Heart left ventricle (tissue), 16 donors: ENCODE results near the gene CLTB. TPM values are rescaled to one million over a fixed set of nuclear protein-coding genes. Genes with fewer than 3 reads are reported as not detected.
"Not testable (repeated sequence)": the region's sequence is repeated elsewhere in the genome, so short reads cannot be mapped to it uniquely, and the experiment has no call there.

Experiments used
- ATAC-seq, 4 donors: fragments of 200-7000 bp; cut with Tn5 transposase; one replicate each; pipeline ENCODE4 v1.9.1; 2020 to 2022; ENCODE audit warnings: moderate library complexity in 4 of 4, mild to moderate bottlenecking in 3 of 4, moderate number of reproducible peaks in 1 of 4
- DNase-seq, 5 donors: peaks; one replicate each; pipeline ENCODE4 v3.0.0-alpha.2; 2020
- H3K27ac ChIP-seq, 12 donors: fragments of 200-600 bp; sonication (generic) in 4 of 12; one replicate each; pipeline versions ENCODE4 v1.5.0 to v1.8.0; 2016 to 2022; ENCODE audit warnings: mild to moderate bottlenecking in 2 of 12
- H3K27me3 ChIP-seq, 9 donors: fragments of 200-600 bp; sonication (generic) in 2 of 9; one replicate each; pipeline versions ENCODE4 v1.5.1 to v1.8.0; 2016 to 2022; ENCODE audit warnings: mild to moderate bottlenecking in 3 of 9
- H3K36me3 ChIP-seq, 9 donors: fragments of 200-600 bp; sonication (generic) in 2 of 9; one replicate each; pipeline versions ENCODE4 v1.5.0 to v1.8.0; 2018 to 2022; ENCODE audit warnings: mild to moderate bottlenecking in 2 of 9
- H3K4me1 ChIP-seq, 12 donors: fragments of 200-600 bp; sonication (generic) in 4 of 12; one replicate each; pipeline versions ENCODE4 v1.5.0 to v1.8.0; 2016 to 2022; ENCODE audit warnings: mild to moderate bottlenecking in 3 of 12
- H3K4me3 ChIP-seq, 12 donors: fragments of 200-600 bp; sonication (generic) in 4 of 12; one replicate each; pipeline versions ENCODE4 v1.5.0 to v1.8.0; 2017 to 2022; ENCODE audit warnings: mild to moderate bottlenecking in 9 of 12, moderate library complexity in 4 of 12
- H3K9me3 ChIP-seq, 12 donors: fragments of 200-600 bp; sonication (generic) in 4 of 12; one replicate each; pipeline versions ENCODE4 v1.5.0 to v1.8.0; 2016 to 2022; ENCODE audit warnings: mild to moderate bottlenecking in 1 of 12
- POLR2A ChIP-seq, 2 donors: fragments of 450-650 bp; IDR thresholded peaks; one replicate each; pipeline ENCODE4 v1.6.1; 2017; ENCODE audit warnings: antibody characterized with exemption in 2 of 2, mild to moderate bottlenecking in 2 of 2, moderate library complexity in 2 of 2
- WGBS, 4 donors: extraction: QIAGEN DNeasy Blood & Tissue Kit in 2 of 4; methylation state at CpG; one replicate each; pipeline versions ENCODE4 v1.1.5 to v1.1.7; 2013 to 2018; 5-methylcytosine and 5-hydroxymethylcytosine counted together
- intact Hi-C, 10 donors: fragments of 100-400 bp; cut with DNase I; formaldehyde crosslinking; loops; one replicate each; pipeline versions ENCODE4 v1.11.1 to v1.14.2; 2022
- polyA plus RNA-seq, 2 donors: library from polyadenylated mRNA; stranded (reverse); fragments of 200-250 nt; gene quantifications; one replicate each; pipeline ENCODE4 v1.2.3, GENCODE V29; 2013
- total RNA-seq, 9 donors: library from RNA; depleted of rRNA in 2 of 9; stranded (reverse); fragments of >200 nt in 2 of 9; fragmentation: NEBNext Ultra II Directional in 3 of 9; extraction: Animal tissue kit (Norgen Biotek cat#: 25700) in 3 of 9; gene quantifications; one replicate each; pipeline versions ENCODE4 v1.1.0 to v1.2.4, GENCODE V29; 2016 to 2023
- TF ChIP-seq, protein P1 (sequence below), 12 donors: fragments of 200-600 bp; sonication (generic) in 4 of 12; IDR thresholded peaks; one replicate each; pipeline versions ENCODE4 v1.5.0 to v1.8.0; 2018 to 2022; ENCODE audit warnings: antibody characterized with exemption in 12 of 12, mild to moderate bottlenecking in 5 of 12
- donor health status: ischemic (EF 13 %, LVEDD 7.1; RV severe dilation, severe dysfunction).
- donor health status: healthy with polysubstance abuse.
- donor health status: DM: no; HTN: yes; CAD: no.
- donor health status: DM: no; HTN: no; CAD: no.
- donor health status: ischemic (EF 25% LVEDD 6.9; RV normal size, moderate dysfunction).
- donor health status: ischemic (EF 25% LVEDD 5.7; RV mildly dilated, moderate dysfunction).
- donor health status: healthy.
- donor health status: DM: yes; HTN: yes; CAD: no.
- donor health status: ischemic (EF 35%, LVEDD 5.7; RV mildly dilated, moderate dysfunction).
- donor health status: nonischemic (EF 11% LVEDD 7.7; RV severe dilation, severe dysfunction).
- donor health status: DM: yes; HTN: yes; CAD: no.
- donor health status: PGD.
- donor health status: ischemic (EF 29% LVEDD 5.4; RV normal size, mild dysfunction).
- donor health status: nonischemic (EF 23%, LVEDD 6.1; RV moderate dilation, normal function).

CLTB gene
- total and polyA plus RNA-seq, 11 donors, result 185 to 464 (median 300) TPM

GRCh38 chr5:176409765-176410164, 6.6 kb downstream of the CLTB start:
- ATAC-seq, result no peak
- Histone ChIP-seq H3K9me3 (no peaks in the 10 kb centered on the region), H3K36me3 (peaks cover 0 to 60% (median 51%) of the 10 kb centered on the region in 9 donors), H3K4me3 (no peak overlapping the region), H3K27me3 (no peaks in the 10 kb centered on the region), H3K4me1 (peaks cover 10 to 70% (median 35%) of the 10 kb centered on the region in 12 donors), H3K27ac (no peak overlapping the region)
- intact Hi-C loops, result loop anchor here in 4 of 10 donors (10.0 kb wide), 3 partner anchors 125 to 245 kb away; partner anchors contain the start of genes CDHR2 (in 2 of the 4) and RNF44 (in 1 of the 4)
- TF ChIP-seq POLR2A (IDR thresholded peaks at IDR 0.05), result no peak
- TF ChIP-seq, protein P1, sequence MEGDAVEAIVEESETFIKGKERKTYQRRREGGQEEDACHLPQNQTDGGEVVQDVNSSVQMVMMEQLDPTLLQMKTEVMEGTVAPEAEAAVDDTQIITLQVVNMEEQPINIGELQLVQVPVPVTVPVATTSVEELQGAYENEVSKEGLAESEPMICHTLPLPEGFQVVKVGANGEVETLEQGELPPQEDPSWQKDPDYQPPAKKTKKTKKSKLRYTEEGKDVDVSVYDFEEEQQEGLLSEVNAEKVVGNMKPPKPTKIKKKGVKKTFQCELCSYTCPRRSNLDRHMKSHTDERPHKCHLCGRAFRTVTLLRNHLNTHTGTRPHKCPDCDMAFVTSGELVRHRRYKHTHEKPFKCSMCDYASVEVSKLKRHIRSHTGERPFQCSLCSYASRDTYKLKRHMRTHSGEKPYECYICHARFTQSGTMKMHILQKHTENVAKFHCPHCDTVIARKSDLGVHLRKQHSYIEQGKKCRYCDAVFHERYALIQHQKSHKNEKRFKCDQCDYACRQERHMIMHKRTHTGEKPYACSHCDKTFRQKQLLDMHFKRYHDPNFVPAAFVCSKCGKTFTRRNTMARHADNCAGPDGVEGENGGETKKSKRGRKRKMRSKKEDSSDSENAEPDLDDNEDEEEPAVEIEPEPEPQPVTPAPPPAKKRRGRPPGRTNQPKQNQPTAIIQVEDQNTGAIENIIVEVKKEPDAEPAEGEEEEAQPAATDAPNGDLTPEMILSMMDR (IDR thresholded peaks at IDR 0.05), result no peak
- WGBS, 4 donors, result 86 to 88% (median 88%) methylated on average over 4 of the region's 4 CpGs
- no peak for DNase-seq

DNA sequence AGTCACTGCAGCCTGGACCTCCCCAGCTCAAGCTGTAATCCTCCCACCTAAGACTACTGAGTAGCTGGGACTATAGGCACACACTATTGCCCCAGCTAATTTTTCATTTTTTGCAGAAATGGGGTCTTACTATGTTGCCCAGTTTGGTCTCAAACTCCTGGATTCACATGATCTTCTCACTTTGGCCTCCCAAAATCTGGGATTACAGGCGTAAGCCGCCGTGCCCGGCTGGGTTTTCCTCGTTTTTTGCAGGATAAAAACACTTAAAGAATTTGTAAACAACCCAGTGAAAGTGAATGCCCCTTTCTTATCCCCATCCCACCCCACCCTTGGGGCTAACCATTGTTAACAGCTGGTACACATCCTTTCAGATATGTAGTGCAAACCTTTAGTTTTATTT, 7.7 kb downstream of the CLTB start:
- DNase-seq (no peak), ATAC-seq (no peak)
- Histone ChIP-seq H3K4me1 (peaks cover 9 to 59% (median 24%) of the 10 kb centered on the region in 12 donors), H3K9me3 (no peaks in the 10 kb centered on the region), H3K27me3 (no peaks in the 10 kb centered on the region), H3K27ac (peak overlapping the region in 5 of 12 donors; percentile 24 to 78 (median 59)), H3K4me3 (no peak overlapping the region), H3K36me3 (peaks cover 0 to 66% (median 56%) of the 10 kb centered on the region in 9 donors)
- intact Hi-C loops, result no loop called here
- no peak for TF ChIP-seq POLR2A (IDR thresholded peaks at IDR 0.05)
- TF ChIP-seq, protein P1 (IDR thresholded peaks at IDR 0.05), result no peak
- WGBS, 4 donors, result 88 to 94% (median 92%) methylated on average over 5 of the region's 5 CpGs

DNA sequence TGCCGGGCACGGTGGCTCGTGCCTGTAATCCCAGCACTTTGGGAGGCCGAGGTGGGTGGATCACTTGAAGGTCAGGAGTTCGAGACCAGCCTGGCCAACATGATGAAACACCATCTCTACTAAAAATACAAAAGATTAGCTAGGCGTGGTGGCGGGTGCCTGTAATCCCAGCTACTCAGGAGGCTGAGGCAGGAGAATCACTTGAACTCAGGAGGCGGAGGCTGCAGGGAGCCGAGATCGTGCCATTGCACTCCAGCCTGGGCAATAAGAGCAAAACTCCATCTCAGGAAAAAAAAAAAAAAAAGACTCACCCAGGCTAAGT, 8.1 kb downstream of the CLTB start:
- 67 to 85% (median 79%) methylated on average over 10 of the region's 10 CpGs for WGBS, 4 donors
- Histone ChIP-seq H3K4me1 (peaks cover 6 to 56% (median 21%) of the 10 kb centered on the region in 12 donors), H3K36me3 (peaks cover 0 to 69% (median 57%) of the 10 kb centered on the region in 9 donors), H3K27ac (peak overlapping the region in 11 of 12 donors; percentile 24 to 78 (median 59))
- DNase-seq, H3K9me3 ChIP-seq, H3K27me3 ChIP-seq, ATAC-seq, H3K4me3 ChIP-seq, intact Hi-C loops: not testable (repeated sequence)

DNA sequence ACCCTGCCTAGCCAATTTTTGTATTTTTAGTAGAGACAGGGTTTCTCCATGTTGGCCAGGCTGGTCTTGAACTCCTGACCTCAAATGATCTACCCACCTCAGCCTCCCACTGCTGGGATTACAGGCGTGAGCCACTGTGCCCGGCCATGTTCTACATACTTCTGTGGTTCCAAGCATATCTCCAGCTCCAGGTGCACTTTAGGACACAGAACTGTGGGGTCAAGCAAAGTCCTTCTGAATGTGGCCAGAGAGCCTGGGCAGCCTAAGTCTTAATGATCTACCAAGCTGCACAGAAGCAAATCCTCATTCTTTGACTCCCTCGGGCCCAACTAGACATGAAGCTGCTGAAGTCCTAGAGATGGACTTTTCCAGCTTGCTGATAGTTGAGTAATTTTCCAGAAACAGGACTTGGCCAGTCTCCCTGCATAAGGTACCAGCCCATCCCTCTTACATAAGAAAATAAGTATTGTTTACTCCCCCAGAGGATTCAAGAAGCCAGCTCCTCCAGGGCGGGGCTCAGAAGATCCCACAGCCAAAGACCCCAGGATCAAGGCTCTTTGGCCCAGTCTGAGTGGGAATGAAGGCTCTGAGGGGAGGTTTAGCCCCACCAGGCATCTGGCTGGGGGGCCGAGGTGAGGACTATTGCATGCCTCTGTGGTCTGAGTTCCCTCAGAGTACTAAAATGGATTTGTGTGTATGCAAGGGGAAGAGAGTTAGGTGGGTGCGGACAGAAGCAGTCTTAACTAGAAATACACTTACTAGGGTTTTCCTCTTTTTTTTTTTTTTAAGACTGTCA, 8.7 kb downstream of the CLTB start:
- H3K36me3 ChIP-seq, result peaks cover 0 to 69% (median 57%) of the 10 kb centered on the region in 9 donors
- peak in 3 of 4 donors; percentile 26 to 58 (median 38) for ATAC-seq
- intact Hi-C loops, result no loop called here
- peaks cover 6 to 56% (median 19%) of the 10 kb centered on the region in 12 donors for H3K4me1 ChIP-seq
- peak overlapping the region in 11 of 12 donors; percentile 24 to 78 (median 59) for H3K27ac ChIP-seq
- TF ChIP-seq POLR2A (IDR thresholded peaks at IDR 0.05), result no peak
- TF ChIP-seq, protein P1 (IDR thresholded peaks at IDR 0.05), result no peak
- H3K4me3 ChIP-seq, result no peak overlapping the region
- H3K27me3 ChIP-seq, result no peaks in the 10 kb centered on the region
- WGBS, 4 donors, result 51 to 67% (median 56%) methylated on average over 6 of the region's 6 CpGs
- peak in 1 of 5 donors; percentile 52 for DNase-seq
- H3K9me3 ChIP-seq, result no peaks in the 10 kb centered on the region
